Neutrophil (primary cell): ENCODE measurements around the gene ZNF423.

Experiments
- H3K27ac ChIP-seq: fragments of 200-600 bp; sonication (generic); 2 replicates; pipeline ENCODE4 v1.5.1; 2016; ENCODE audit warnings: mild to moderate bottlenecking, moderate library complexity
- H3K27me3 ChIP-seq: fragments of 200-600 bp; sonication (generic); 2 replicates; pipeline ENCODE4 v1.6.0; 2016; ENCODE audit warnings: mild to moderate bottlenecking
- H3K36me3 ChIP-seq: fragments of 200-600 bp; sonication (generic); 2 replicates; pipeline ENCODE4 v1.5.1; 2017
- H3K4me1 ChIP-seq, 2 experiments: fragments of 200-600 bp in 1 of 2; sonication (generic) in 1 of 2; 1 replicate in 1 of 2; 2 replicates in 1 of 2; pipeline versions ENCODE4 v1.5.1 to v1.6.1; 2013 to 2016; ENCODE audit warnings: low read depth in 1 of 2, low read length in 1 of 2, mild to moderate bottlenecking in 1 of 2, moderate library complexity in 1 of 2; ENCODE audit not compliant: control insufficient read depth in 1 of 2, insufficient read depth in 1 of 2
- H3K4me3 ChIP-seq, 2 experiments: fragments of 200-600 bp in 1 of 2; sonication (generic) in 1 of 2; 1 replicate in 1 of 2; 2 replicates in 1 of 2; pipeline ENCODE4 v1.5.1; 2013 to 2016; ENCODE audit warnings: low read depth in 1 of 2, low read length in 1 of 2, mild to moderate bottlenecking in 1 of 2, moderate library complexity in 1 of 2
- H3K9me3 ChIP-seq: fragments of 200-600 bp; sonication (generic); 2 replicates; pipeline ENCODE4 v1.5.1; 2016
- CTCF ChIP-seq: fragments of 200-600 bp; sonication (generic); IDR thresholded peaks from 2 replicates; pipeline ENCODE4 v1.5.1; 2016; ENCODE audit warnings: antibody characterized with exemption

ZNF423 gene

DNA sequence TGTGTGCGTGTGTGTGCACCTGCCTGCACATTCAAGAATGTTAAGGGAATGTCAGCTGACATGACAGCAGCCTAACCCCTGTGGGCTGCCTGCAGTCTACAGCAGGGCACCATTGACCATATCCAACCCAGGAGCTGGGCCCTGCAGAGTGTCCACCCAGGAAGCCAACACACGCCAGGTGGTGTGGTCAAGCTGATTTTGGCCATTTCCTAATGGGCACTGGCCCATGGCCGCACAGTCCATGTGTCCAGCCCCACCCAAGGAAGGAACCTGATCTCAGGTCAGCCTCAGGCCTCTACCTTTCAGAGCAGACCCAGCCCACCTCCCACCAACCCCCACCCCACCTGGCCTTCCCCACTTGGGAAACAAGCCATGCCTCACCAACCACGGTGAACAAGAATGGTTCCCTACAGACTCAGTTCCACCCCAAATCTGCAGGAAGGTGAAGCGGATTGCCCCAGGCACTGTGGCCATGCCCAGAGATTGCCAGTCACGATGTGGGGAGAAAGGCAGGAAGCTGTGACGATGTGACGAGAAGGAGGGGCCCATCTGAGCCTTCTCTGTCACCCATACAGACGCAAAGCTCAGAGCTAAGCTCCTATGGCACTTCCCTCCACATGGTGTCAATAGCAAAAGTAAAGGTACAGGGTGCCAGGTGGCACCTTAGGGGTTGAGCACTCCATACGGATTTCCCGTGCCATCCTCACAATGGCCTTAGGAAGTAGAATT, 77.5 kb downstream of the ZNF423 start:
- H3K4me3 ChIP-seq: no peak overlapping the region
- H3K4me1 ChIP-seq: no peaks in the 10 kb centered on the region
- no peaks in the 10 kb centered on the region for H3K36me3 ChIP-seq
- H3K27ac ChIP-seq: no peak overlapping the region
- no peaks in the 10 kb centered on the region for H3K27me3 ChIP-seq
- H3K9me3 ChIP-seq: no peaks in the 10 kb centered on the region
- no peak for TF ChIP-seq CTCF

DNA sequence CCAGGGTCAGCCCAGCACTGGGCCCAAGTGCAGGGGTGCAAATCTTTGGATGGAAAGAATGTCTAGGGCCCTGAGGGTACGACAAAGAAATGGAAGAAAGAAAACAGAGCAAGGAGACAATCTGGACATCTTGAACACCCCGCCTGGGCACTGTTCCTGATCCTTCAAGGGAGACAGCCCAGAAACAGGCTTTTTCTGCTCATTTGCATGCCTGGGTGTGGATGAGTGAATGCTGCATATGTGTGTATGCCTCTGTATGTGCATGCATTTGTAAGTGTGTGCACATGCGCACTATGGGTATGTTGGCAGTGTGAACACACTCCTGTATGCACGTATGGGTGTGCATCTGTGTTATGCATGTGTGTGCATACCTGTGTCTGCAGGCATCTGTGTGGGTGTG, 79.2 kb downstream of the ZNF423 start:
- no peak for TF ChIP-seq CTCF
- H3K36me3 ChIP-seq: no peaks in the 10 kb centered on the region
- H3K27me3 ChIP-seq: no peaks in the 10 kb centered on the region
- no peaks in the 10 kb centered on the region for H3K4me1 ChIP-seq
- H3K9me3 ChIP-seq: no peaks in the 10 kb centered on the region
- H3K4me3 ChIP-seq: no peak overlapping the region
- H3K27ac ChIP-seq: no peak overlapping the region

DNA sequence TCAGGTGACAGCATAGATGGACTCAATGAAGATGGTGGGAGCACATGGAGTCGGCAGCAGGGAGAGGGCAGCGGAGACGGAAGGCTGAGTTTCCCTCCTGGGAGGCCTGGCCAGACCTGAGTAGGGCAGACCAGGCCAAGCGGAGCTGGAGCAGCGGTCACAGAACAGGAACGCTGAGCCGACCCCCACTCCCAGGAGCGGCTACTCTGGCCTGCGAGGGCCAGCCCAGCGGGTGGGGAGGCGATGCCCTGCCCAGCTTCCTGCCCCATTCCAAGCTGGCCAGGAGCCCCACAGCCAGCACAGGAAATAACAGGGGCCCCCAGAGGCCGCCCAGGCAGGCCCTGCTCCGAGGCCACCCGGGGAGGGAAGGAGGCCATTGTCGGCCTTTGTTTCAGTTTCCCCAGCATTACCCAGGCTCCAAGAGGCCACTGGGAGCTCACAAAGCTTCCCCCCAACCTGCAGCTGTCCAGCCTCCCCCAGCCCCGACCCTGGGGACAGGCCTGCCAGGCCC, 79.8 kb downstream of the ZNF423 start:
- TF ChIP-seq CTCF: no peak
- H3K36me3 ChIP-seq: no peaks in the 10 kb centered on the region

GRCh38 chr16:49775581-49775980, 80.3 kb downstream of the ZNF423 start:
- H3K4me1 ChIP-seq: no peaks in the 10 kb centered on the region
- no peak for TF ChIP-seq CTCF
- H3K27me3 ChIP-seq: no peaks in the 10 kb centered on the region
- H3K36me3 ChIP-seq: no peaks in the 10 kb centered on the region
- H3K9me3 ChIP-seq: no peaks in the 10 kb centered on the region
- H3K27ac ChIP-seq: no peak overlapping the region
- H3K4me3 ChIP-seq: no peak overlapping the region

More for the DNA sequence above, 79.8 kb downstream of the ZNF423 start:
- no peaks in the 10 kb centered on the region for H3K4me1 ChIP-seq
- no peak overlapping the region for H3K27ac ChIP-seq
- H3K4me3 ChIP-seq: no peak overlapping the region
- H3K27me3 ChIP-seq: no peaks in the 10 kb centered on the region
- no peaks in the 10 kb centered on the region for H3K9me3 ChIP-seq

DNA sequence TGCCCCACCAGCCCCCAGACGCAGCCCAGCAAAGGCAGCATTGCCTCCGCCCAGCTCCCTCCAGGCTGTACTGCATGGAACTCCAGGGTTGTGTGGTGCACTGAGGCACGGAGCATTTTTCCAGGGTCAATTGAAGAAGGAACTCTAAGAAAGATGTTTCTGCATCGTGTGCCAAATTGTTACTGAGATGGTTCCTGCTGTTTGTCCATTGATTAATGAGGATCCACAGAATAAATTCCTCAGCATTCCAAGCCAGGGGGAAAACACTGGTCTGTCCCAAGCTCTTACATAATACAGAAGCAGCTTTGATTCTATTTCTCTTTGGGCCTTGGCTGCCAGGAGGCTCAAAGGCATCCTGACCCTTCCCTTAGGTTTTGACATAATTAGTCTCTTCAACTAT, 80.9 kb downstream of the ZNF423 start:
- no peak for TF ChIP-seq CTCF
- H3K4me3 ChIP-seq: no peak overlapping the region
- H3K27ac ChIP-seq: no peak overlapping the region
- no peaks in the 10 kb centered on the region for H3K27me3 ChIP-seq
- no peaks in the 10 kb centered on the region for H3K4me1 ChIP-seq
- H3K36me3 ChIP-seq: no peaks in the 10 kb centered on the region
- no peaks in the 10 kb centered on the region for H3K9me3 ChIP-seq
